Endothelial cell of umbilical vein (primary cell): ENCODE measurements around the gene DNAJC3.

Experiments
- CTCF ChIP-seq, 2 donors: IDR thresholded peaks; 1 replicate in 1 of 2; 2 replicates in 1 of 2; pipeline ENCODE4 v1.5.1; 2011; ENCODE audit warnings: low read length in 2 of 2, mild to moderate bottlenecking in 2 of 2, moderate library complexity in 2 of 2, control low read depth in 1 of 2, inconsistent platforms in 1 of 2, low read depth in 1 of 2; ENCODE audit not compliant: insufficient read depth in 1 of 2; ENCODE audit errors: extremely low read depth in 1 of 2
- EZH2 ChIP-seq: IDR thresholded peaks from 2 replicates; pipeline ENCODE4 v1.6.1; 2012; ENCODE audit warnings: borderline replicate concordance, low read depth, mild to moderate bottlenecking, moderate library complexity, low read length, inconsistent platforms; ENCODE audit not compliant: severe bottlenecking
- GATA2 ChIP-seq: IDR thresholded peaks from 2 replicates; pipeline ENCODE4 v1.7.0; 2011; ENCODE audit warnings: low read depth, mild to moderate bottlenecking, moderate library complexity, mixed read lengths, low read length; ENCODE audit not compliant: insufficient read length, insufficient read depth
- POLR2A ChIP-seq: IDR thresholded peaks from 2 replicates; pipeline ENCODE4 v1.6.1; 2012; ENCODE audit warnings: low read depth, mild to moderate bottlenecking, control low read depth, low read length
- POLR2AphosphoS5 ChIP-seq: IDR thresholded peaks from 2 replicates; pipeline ENCODE4 v1.6.1; 2012; ENCODE audit warnings: low read depth, mild to moderate bottlenecking, control low read depth, low read length, moderate library complexity; ENCODE audit not compliant: insufficient read depth
- TF ChIP-seq, protein P1 (sequence below): IDR thresholded peaks from 2 replicates; pipeline ENCODE4 v1.6.1; 2011; ENCODE audit not compliant: insufficient read depth, insufficient read length

DNA sequence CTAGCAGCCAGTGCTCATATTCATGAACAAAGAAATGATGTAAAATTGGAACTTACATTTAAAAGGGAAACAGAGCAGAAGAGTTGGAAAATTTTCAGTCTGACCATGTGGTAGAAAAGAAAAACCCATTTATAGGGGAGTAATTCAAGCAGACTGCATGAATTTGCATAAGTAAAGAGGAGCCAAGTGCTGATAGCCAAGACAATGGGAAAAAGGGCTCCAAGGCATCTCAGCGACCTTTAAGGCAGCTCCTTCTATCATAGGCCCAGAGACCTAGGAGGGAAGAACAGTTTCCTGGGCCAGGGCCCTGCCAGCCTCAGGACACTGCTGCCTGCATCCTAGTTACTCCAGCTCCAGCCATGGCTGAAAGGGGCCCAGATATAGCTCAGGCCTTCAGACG, 7.5 kb downstream of the DNAJC3 start:
- TF ChIP-seq GATA2 (no peak), CTCF (IDR thresholded peaks at IDR 0.05; ENCODE audit: extremely low read depth in 1 of 2, insufficient read depth in 1 of 2, low read depth in 1 of 2, low read length in 2 of 2) (no peak), EZH2 (no peak), POLR2A (no peak), POLR2AphosphoS5 (no peak)
- TF ChIP-seq, protein P1, sequence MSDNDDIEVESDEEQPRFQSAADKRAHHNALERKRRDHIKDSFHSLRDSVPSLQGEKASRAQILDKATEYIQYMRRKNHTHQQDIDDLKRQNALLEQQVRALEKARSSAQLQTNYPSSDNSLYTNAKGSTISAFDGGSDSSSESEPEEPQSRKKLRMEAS: no peak
